Activated naive CD4-positive, alpha-beta T cell treated with anti-CD3 and anti-CD28 coated beads, Interleukin-2, amount 50 U/mL, for 72 hours (primary cell): ENCODE data around the gene PPFIA1. TPM values are rescaled to one million over a fixed set of nuclear protein-coding genes. Genes with fewer than 3 reads are reported as not detected.
"Not testable (repeated sequence)": the region's sequence is repeated elsewhere in the genome, so short reads cannot be mapped to it uniquely, and the experiment has no call there.

Experiments
- ATAC-seq, 2 donors: fragments of 150-1000 bp; cut with Tn5 transposase; 2 replicates each; pipeline ENCODE4 v1.10.0; 2021; ENCODE audit warnings: mild to moderate bottlenecking in 2 of 2, moderate library complexity in 2 of 2
- DNase-seq, 2 donors: peaks; one replicate each; pipeline ENCODE4 v3.0.0; 2021 to 2022; ENCODE audit warnings: low spot score in 2 of 2
- H3K27ac Mint-ChIP-seq, 2 donors: one replicate each; pipeline ENCODE4 v1.8.0; 2022; ENCODE audit warnings: mild to moderate bottlenecking in 2 of 2, mixed read lengths in 2 of 2
- H3K36me3 Mint-ChIP-seq, 2 donors: one replicate each; pipeline ENCODE4 v1.8.0; 2022; ENCODE audit warnings: mixed read lengths in 2 of 2
- H3K9me3 Mint-ChIP-seq, 2 donors: one replicate each; pipeline ENCODE4 v1.8.0; 2022; ENCODE audit warnings: mixed read lengths in 2 of 2
- total RNA-seq, 2 donors: library from RNA; stranded (reverse); gene quantifications; one replicate each; pipeline ENCODE4 v1.2.3, GENCODE V29; 2022

The PPFIA1 gene
- total RNA-seq, 2 donors from 2014 or later: 31.4 to 37.9 TPM

DNA sequence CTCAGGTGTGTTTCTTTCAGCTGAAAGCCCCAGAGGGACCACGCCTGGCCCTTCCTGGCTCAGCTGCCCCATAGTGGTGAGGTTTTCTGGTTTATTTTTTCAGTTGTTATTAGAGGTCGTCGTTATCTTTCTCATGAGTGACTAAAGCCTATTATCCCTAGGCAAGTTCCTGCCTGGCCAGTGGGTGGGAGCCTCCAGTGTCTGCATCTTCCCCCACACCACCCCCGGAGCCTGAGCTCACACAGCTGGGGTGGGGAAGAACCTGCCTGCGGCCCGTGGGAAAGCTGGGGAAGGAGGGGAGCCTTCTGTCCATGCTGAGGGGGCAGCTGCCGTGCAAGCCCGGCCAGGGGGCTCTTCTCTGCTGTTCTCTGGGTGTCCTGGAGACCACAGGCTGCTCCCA, 24.3 kb upstream of the PPFIA1 start:
- no peak overlapping the region for H3K27ac Mint-ChIP-seq
- H3K36me3 Mint-ChIP-seq: peaks cover 0 to 10% of the 10 kb centered on the region in 2 donors
- DNase-seq (no peak), ATAC-seq (no peak)
- peaks cover 0 to 5% of the 10 kb centered on the region in 2 donors for H3K9me3 Mint-ChIP-seq

DNA sequence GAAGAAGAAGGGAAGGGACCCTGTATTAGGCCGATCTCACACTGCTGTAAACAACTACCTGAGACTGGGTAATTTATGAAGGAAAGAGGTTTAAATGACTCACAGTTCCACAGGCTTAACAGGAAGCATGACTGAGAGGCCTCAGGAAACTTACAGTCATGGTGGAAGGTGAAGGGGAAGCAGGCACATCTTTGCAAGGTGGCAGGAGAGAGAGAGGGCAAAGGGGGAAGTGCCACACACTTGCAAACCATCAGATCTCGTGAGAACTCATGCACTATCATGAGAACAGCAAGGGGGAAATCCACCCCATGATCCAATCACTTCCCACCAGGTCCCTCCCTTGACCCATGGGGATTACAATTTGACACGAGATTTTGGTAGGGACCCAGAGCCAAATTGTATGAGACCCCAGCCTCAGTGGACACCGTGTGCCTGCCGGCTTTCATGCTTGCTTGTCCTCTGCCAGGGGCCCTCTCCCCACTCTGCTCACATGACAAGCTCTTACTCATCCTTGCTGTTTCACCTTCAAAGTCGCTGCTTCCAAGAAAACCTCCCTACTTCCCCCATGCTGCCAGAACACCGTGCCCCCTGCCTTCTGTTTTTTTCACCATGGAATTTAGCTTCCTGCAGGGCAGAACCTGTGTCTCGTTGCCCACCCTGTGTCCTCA, 23.3 kb upstream of the PPFIA1 start:
- H3K36me3 Mint-ChIP-seq: peaks cover 0 to 10% of the 10 kb centered on the region in 2 donors
- peaks cover 0 to 5% of the 10 kb centered on the region in 2 donors for H3K9me3 Mint-ChIP-seq
- peak overlapping the region; percentile 17 to 86 for H3K27ac Mint-ChIP-seq
- DNase-seq: peak in 1 of 2 donors; percentile 57
- ATAC-seq: peak in 1 of 2 donors; percentile 85

DNA sequence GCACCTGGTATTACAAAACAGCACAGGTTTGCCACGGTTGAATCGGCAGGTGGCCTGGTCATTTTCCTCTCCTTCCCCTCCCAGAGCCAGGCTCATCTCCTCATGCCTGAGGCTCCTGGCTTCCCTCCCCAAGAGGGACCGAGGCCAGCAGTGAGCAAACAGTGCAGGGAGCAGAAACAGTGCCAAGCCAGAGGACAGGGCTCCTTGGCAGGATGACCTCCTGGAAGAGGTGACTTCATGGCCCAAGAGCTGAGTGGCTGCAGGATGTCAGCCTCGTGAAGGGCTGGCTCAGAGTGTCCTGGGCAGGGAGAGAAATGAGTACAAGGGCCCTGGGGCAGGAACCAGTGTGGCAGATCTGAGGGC, 22.8 kb upstream of the PPFIA1 start:
- DNase-seq (no peak), ATAC-seq (peak in 1 of 2 donors; percentile 44)
- Mint-ChIP-seq H3K36me3 (peaks cover 0 to 10% of the 10 kb centered on the region in 2 donors), H3K9me3 (peaks cover 0 to 5% of the 10 kb centered on the region in 2 donors), H3K27ac (peak overlapping the region; percentile 17 to 86)

DNA sequence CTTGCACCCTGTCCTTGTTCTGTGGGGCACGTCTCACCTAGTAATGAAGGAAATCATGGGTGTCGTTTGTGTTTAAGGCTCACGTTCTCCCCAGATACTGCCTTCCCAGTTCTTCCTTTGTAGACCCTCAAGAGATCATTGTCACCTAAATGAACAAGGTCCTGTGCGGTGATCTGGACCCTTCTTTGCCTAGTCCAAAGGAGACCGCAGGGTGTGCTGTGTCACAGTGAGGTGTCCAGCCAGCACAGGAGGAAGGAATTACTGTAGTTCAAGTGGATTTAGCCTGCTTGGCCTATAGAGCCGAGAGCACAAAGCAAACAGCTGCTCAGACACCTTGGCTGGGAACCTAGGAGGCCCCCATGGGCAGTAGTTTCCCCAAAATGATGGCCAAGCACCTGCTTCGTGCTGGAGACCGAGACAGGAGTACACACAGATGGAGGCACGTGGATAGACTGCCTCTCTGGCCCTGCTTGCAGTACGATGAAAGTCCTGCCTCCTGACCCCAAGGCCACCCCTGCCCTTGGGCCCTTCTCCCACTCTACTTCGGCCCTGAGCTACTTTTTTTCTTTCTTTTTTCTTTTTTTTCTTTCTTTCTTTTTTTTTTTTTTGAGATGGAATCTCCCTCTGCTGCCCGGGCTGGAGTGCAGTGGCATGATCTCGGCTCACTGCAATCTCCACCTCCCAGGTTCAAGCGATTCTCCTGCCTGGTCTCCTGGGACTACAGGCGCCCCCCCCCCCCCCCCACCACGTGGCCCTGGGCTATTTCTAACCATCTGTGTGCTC, 19.4 kb upstream of the PPFIA1 start:
- H3K27ac Mint-ChIP-seq: no peak overlapping the region

DNA sequence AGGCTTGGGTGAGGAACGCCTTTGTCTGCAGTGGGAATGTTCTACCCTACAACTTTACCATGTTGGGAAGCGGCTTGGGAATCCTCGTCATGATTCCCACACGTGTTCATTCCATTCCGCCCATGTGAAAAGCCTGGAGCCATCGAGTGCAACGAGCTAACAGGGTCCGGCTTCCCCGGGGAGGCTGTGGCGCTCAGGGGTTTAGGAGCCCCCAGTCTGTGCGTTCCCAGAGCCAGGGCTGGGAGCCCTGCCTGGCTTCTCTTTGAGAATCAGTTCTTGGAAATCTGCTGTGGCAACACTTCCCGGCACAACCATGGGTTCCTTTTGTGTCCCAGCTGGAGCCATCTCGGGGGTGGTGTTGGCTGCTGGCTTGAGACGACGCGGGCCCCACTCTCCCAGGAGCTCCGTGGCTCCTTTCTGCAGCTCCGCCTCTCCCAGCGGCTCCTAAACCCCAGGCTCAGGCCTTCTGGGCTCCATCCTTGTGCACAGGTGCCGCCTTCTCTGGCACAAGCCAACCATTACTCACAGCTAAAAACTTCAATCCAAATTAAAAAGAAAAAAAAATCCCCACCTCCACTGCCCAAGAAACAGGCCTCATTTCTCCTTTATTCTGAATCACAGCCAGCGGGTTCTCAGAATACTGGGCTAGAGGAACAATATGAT, 18.7 kb upstream of the PPFIA1 start:
- Mint-ChIP-seq H3K9me3 (peaks cover 0 to 5% of the 10 kb centered on the region in 2 donors), H3K36me3 (peaks cover 0 to 8% of the 10 kb centered on the region in 2 donors), H3K27ac (no peak overlapping the region)
- DNase-seq: no peak
- no peak for ATAC-seq

More for the DNA sequence above, 19.4 kb upstream of the PPFIA1 start:
- DNase-seq (no peak), ATAC-seq (no peak)
- H3K36me3 Mint-ChIP-seq: peaks cover 0 to 10% of the 10 kb centered on the region in 2 donors
- peaks cover 0 to 5% of the 10 kb centered on the region in 2 donors for H3K9me3 Mint-ChIP-seq

DNA sequence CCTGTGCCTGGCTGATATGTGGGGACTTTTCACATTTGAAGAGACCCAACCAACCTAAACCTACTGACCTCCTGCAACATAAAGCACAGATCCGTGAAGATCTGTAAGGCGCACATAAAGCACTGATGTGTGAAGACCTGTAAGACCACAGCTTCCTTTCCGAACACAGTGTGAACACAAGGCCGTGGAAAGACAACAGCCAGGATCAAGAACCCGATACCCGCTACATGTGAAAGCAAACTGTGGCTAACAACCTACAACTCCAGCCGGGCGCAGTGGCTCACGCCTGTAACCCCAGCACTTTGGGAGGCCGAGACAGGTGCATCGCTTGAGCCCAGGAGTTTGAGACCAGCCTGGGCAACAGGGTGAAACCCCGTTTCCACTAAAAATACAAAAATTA, 17.6 kb upstream of the PPFIA1 start:
- DNase-seq: no peak

DNA sequence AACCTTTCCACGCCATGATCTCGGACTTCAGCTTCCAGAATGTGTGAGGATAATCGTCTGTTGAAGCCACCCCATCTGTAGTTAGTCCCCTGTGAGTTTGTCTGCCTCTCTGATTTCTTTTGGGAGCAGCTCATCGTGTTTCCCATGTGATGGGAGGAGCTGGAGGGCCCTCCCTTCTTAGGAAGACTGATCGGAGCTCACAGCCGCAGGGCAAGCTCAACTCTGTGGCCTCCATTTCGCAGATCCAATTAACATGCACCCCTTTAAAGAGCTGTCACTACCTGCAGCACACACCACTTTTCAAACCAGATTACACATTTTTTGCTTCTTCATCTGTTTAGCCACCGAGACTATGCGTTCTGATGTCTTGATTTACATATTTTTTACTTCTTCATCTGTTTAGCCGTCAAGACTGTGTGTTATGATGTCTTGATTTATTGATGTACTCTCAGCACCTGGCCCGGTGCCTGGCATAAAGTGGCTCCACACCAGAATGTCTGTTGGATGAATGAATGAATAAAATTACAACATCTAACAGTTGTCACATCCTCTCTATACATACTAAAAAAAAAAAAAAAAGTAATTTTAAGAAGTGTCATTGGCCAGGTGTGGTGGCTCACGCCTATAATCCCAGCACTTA, 14.9 kb upstream of the PPFIA1 start:
- no peaks in the 10 kb centered on the region for H3K36me3 Mint-ChIP-seq
- ATAC-seq (no peak), DNase-seq (no peak)
- no peaks in the 10 kb centered on the region for H3K9me3 Mint-ChIP-seq
- no peak overlapping the region for H3K27ac Mint-ChIP-seq

More for the DNA sequence above, 17.6 kb upstream of the PPFIA1 start:
- H3K36me3 Mint-ChIP-seq: no peaks in the 10 kb centered on the region
- ATAC-seq: no peak
- no peak overlapping the region for H3K27ac Mint-ChIP-seq
- no peaks in the 10 kb centered on the region for H3K9me3 Mint-ChIP-seq

DNA sequence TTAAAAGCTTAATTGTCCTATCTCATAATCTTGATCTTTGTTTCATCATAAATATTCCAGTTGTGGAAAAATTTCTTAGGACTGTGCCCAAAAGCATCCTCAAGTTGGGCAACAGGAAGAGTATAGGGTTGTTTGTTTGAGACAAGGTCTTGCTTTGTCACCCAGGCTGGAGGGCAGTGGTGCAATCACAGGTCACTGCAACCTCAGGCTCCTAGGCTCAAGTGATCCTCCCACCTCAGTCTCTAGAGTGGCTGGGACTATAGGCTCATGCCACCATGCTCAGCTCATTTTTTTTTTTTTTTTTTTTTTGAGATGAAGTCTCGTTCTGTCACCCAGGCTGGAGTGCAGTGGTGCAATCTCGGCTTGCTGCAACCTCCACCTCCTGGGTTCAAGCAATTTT, 11.4 kb upstream of the PPFIA1 start:
- H3K36me3 Mint-ChIP-seq, H3K27ac Mint-ChIP-seq, DNase-seq, ATAC-seq, H3K9me3 Mint-ChIP-seq: not testable (repeated sequence)

DNA sequence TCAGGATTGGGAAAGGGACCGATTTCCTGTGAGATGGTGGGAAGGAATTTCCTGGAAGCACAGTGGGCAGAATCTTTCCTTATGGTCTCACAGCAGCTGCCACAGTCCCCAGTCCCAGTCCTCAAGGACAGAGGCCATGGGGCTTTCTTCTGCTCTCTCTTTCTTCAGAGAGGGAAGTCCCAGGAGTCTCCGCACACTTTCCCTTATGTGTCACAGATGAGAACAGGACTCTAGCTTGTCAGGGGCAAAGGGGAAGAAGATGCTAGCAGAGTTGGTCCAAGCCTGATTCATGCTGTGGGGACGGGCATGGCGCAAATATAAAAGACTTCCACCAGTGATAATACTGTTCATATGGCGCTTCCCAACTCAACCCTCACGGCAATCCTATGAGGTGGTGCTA, 7.5 kb upstream of the PPFIA1 start:
- H3K27ac Mint-ChIP-seq: no peak overlapping the region
- no peak for ATAC-seq
- H3K36me3 Mint-ChIP-seq: no peaks in the 10 kb centered on the region
- H3K9me3 Mint-ChIP-seq: no peaks in the 10 kb centered on the region
- DNase-seq: no peak

DNA sequence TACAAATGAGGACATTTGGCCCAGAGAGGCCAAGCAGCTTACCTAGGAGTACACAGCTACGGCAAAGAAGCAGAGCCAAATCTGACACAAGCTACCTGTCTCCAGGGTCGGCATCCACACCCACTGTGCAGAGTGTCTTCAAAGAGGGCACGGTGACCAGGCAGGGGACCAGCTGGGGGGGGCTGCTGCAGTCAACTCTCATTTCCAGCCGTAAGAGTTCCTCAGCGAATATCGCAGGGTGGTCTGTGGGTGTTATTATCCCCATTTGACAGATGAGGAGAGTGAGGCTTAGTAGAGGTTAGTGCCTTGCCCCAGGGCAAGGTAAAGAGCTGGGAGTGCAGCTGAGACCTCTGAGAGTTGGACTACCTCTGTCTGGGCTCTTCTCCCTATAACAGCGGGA, 7.1 kb upstream of the PPFIA1 start:
- no peaks in the 10 kb centered on the region for H3K36me3 Mint-ChIP-seq
- H3K27ac Mint-ChIP-seq: no peak overlapping the region
- no peaks in the 10 kb centered on the region for H3K9me3 Mint-ChIP-seq
- no peak for ATAC-seq
- no peak for DNase-seq

DNA sequence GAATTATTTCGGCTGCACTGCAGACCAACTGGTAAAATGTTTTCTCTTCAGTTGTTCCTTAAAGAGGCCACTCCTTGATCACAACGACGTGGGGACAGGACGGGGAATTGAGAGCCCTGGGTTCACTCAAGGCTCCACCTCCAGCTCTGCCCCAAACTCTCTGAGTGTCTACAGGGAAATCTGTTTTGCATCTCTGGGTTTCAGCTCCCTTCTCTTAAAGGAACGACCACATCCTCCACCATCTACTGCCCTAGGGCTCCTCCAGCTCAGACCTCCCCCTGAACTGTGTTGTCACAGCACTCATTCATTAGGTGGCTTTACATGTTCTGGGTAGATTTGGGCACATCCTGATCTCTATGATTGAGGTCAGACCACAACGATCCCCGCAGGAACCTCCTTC, 5.1 kb upstream of the PPFIA1 start:
- H3K36me3 Mint-ChIP-seq: no peaks in the 10 kb centered on the region
- no peak overlapping the region for H3K27ac Mint-ChIP-seq
- ATAC-seq (no peak), DNase-seq (no peak)
- no peaks in the 10 kb centered on the region for H3K9me3 Mint-ChIP-seq

DNA sequence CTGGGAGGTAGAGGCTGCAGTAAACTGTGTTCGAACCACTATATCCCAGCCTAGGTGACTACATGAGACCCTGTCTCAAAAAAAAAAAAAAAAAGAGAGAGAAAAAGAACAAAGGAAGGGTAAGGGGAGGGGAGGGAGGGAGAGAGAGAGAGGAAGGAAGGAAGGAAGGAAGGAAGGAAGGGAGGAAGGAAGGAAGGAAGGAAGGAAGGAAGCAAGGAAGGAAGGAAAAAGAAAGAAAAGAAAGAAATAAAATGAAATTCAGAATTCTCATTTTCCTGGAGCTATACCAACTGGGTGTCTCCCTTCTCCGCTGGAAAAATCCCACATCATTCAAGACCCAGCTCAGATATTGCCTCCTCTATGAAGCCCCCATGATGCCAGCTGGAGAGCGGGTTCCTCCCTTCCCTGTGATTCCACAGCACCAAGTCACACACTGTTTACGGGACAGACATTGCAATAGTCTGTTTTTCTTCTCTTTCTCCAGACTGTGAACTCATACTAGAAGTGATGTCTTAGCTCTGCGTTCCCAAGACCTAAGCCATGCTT, 3.0 kb upstream of the PPFIA1 start:
- no peaks in the 10 kb centered on the region for H3K9me3 Mint-ChIP-seq
- no peak overlapping the region for H3K27ac Mint-ChIP-seq
- ATAC-seq (no peak), DNase-seq (no peak)
- peaks cover 4 to 5% of the 10 kb centered on the region in 2 donors for H3K36me3 Mint-ChIP-seq

DNA sequence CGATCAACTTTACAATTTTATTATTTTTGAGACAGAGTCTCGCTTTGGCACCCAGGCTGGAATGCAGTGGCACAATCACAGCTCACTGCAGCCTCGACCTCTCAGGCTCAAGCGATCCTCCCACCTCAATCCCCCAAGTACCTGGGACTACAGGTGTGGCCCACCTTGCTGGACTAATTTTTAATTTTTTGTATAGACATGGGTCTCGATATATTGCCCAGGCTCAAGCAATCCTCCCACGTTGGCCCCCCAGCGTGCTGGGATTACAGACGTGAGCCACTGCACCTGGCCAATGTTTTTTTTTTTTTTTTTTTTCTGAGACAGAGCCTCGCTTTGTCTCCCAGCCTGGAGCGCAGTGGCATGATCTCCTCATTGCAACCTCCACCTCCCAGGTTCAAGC, 2.0 kb upstream of the PPFIA1 start:
- Mint-ChIP-seq H3K27ac (no peak overlapping the region), H3K36me3 (peaks cover 4 to 5% of the 10 kb centered on the region in 2 donors), H3K9me3 (no peaks in the 10 kb centered on the region)
- DNase-seq: no peak
- no peak for ATAC-seq

DNA sequence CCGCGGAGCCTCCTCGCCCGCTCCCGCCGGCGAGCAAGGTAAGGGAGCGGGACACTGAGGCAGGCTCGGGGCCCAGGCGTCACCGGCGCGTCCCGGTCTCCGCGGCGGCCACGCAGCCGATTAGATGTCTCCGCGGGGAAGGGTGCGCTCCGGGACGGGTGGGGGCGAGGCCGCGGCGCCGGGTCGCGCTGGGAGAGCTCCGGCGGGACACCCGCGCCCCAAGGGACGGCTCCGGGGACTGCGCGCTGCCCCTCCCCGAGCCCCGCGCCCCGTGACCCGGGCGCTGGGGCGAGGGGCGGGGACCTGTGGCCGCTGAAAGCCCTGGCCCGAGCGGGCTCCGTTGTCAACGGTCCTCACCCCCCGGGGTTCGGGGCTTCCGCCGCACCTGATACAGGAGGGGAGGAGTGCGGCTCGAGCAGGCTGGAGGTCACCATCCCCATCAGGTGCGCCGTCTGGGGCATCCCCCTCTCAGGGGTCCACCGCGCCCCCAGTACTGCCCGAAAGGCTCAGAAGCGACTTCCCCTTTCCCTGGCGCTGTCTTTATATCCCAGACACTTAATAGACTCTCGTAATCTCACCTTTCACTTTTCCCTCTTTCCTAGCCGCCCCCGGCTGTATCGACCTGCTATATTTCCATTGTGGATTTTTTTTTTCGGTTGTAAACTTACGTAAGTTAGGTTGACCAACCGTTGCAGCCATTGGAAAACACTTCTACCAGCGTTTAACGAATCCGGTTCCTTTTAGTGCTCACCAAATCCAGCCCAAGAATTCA, 573 bp downstream of the PPFIA1 start:
- H3K9me3 Mint-ChIP-seq: no peaks in the 10 kb centered on the region
- peak in 1 of 2 donors; percentile 58 for DNase-seq
- peak; percentile 52 to 60 for ATAC-seq
- H3K36me3 Mint-ChIP-seq: peaks cover 4 to 5% of the 10 kb centered on the region in 2 donors
- peak overlapping the region; percentile 72 to 95 for H3K27ac Mint-ChIP-seq

DNA sequence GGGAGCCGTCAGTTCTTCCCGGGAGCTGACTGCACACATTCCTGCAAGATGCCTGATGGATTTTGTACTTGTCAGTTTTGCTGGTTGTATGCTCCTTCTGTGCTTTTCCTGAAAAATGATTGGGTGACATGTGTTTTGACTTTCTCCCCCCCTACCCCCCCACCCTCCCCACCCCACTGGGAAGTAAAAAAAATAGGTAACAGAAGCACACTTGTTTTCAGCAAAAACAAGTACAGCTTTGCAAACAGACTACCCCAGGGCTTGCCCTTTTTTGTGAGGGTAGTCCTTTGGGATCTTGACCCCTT, 1.1 kb downstream of the PPFIA1 start:
- no peak for DNase-seq
- peaks cover 4 to 5% of the 10 kb centered on the region in 2 donors for H3K36me3 Mint-ChIP-seq
- H3K9me3 Mint-ChIP-seq: no peaks in the 10 kb centered on the region
- H3K27ac Mint-ChIP-seq: peak overlapping the region; percentile 72 to 95
- ATAC-seq: no peak

DNA sequence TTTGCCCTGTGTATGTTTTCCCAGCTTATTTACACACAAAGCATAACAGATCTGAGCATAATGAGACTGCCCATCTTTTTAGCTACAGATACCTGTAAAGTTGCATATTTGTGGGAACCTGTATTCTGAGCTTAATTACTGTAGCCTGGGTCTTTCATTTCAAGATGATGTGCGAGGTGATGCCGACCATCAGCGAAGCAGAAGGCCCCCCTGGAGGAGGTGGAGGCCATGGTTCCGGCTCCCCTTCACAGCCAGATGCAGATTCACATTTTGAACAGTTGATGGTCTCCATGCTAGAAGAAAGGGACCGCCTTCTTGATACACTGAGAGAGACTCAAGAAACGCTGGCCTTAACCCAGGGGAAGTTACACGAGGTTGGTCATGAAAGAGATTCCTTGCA, 1.5 kb downstream of the PPFIA1 start:
- DNase-seq: no peak
- ATAC-seq: no peak
- Mint-ChIP-seq H3K27ac (peak overlapping the region; percentile 44 to 72), H3K36me3 (peaks cover 4 to 5% of the 10 kb centered on the region in 2 donors), H3K9me3 (no peaks in the 10 kb centered on the region)
